Testis (tissue), 3 donors: ENCODE measurements around the gene PMM1. TPM values are rescaled to one million over a fixed set of nuclear protein-coding genes. Genes with fewer than 3 reads are reported as not detected.
A peak's percentile ranks its signal among the peaks of the same experiment; 100 is the strongest.

Source experiments
- DNase-seq: peaks from one replicate; pipeline ENCODE4 v3.0.0-alpha.2; 2019
- H3K27ac ChIP-seq, 2 donors: fragments of 200-600 bp; sonication (generic); one replicate each; pipeline ENCODE4 v1.5.1; 2019
- H3K27me3 ChIP-seq: fragments of 200-600 bp; sonication (generic); one replicate; pipeline ENCODE4 v1.5.1; 2019
- H3K36me3 ChIP-seq: fragments of 200-600 bp; sonication (generic); one replicate; pipeline ENCODE4 v1.5.1; 2017; ENCODE audit warnings: low read depth; ENCODE audit errors: missing control alignments
- H3K4me1 ChIP-seq: fragments of 200-600 bp; sonication (generic); one replicate; pipeline ENCODE4 v1.5.1; 2019
- H3K4me3 ChIP-seq, 2 donors: fragments of 200-600 bp; sonication (generic); one replicate each; pipeline ENCODE4 v1.5.1; 2017 to 2019
- H3K9me3 ChIP-seq: fragments of 200-600 bp; sonication (generic); one replicate; pipeline ENCODE4 v1.5.1; 2017
- POLR2A ChIP-seq: fragments of 450-650 bp; IDR thresholded peaks from one replicate; pipeline ENCODE4 v1.6.1; 2017; ENCODE audit warnings: antibody characterized with exemption, mild to moderate bottlenecking, moderate library complexity
- WGBS, 2 donors: methylation state at CpG; one replicate each; pipeline ENCODE4 v1.1.5; 2018; 5-methylcytosine and 5-hydroxymethylcytosine counted together
- intact Hi-C: fragments of 100-400 bp; cut with DNase I; formaldehyde crosslinking; loops from one replicate; pipeline ENCODE4 v1.15.1; 2023; ENCODE audit warnings: low total_unique reads
- polyA plus RNA-seq: library from polyadenylated mRNA; stranded (reverse); fragments of 350-450 nt; fragmentation: Illumina TruSeq; extraction: RNeasy Lipid Tissue Mini Kit (QIAGEN cat#74804); gene quantifications from one replicate; pipeline ENCODE4 v1.2.3, GENCODE V29; 2014; ENCODE audit warnings: low read depth, low replicate concordance; ENCODE audit not compliant: insufficient read depth
- total RNA-seq, 2 donors: library from RNA; depleted of rRNA; stranded (reverse); fragments of >200 nt; gene quantifications; one replicate each; pipeline ENCODE4 v1.2.3, GENCODE V29; 2016
- TF ChIP-seq, protein P1 (sequence below), 3 experiments: fragments of 450-650 bp in 2 of 3; fragments of 200-600 bp in 1 of 3; sonication (generic) in 1 of 3; IDR thresholded peaks; one replicate each; pipeline ENCODE4 v1.5.1; 2016 to 2019; ENCODE audit warnings: antibody characterized with exemption in 3 of 3, mild to moderate bottlenecking in 2 of 3, moderate library complexity in 1 of 3

PMM1 gene
- total and polyA plus RNA-seq, 3 donors from 2014 or later, result 44.4 to 82.2 (median 45.7) TPM

DNA sequence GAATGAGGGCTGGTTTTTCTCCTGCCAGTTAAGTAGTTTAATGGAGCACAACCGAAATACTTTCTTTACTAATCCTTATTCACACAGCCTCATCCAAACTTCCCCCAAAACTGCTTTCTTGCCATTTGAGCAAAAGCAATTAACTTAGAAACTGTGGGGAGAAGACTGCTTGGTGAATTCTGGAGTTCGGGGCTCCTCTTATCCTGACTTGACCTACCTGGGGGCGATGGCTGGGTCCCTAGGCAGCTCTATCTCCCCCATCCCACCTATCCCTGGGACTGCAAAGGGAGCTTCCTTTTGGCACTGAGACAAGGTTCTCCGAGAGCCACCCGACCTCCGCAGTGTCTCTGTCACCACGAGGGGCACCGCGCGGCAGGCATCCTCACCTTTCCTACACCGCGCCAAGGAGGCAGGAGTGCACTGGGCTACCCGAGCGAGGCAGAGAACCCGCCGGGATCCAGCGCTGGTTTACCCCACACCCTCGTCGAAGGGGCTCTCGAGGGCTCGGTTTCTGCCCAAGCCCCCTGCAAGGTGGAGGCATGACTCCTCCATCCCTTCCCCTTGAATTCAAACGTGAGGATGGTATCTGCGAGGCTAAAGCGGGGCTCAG, 30.4 kb upstream of the PMM1 start:
- Histone ChIP-seq H3K27ac (peak overlapping the region; percentile 92 to 97), H3K36me3 (no peaks in the 10 kb centered on the region), H3K9me3 (no peaks in the 10 kb centered on the region), H3K27me3 (no peaks in the 10 kb centered on the region), H3K4me3 (peak overlapping the region; percentile 87 to 93), H3K4me1 (peaks cover 19% of the 10 kb centered on the region)
- intact Hi-C loops, result no loop called here
- peak; percentile 48 for DNase-seq
- TF ChIP-seq, protein P1, sequence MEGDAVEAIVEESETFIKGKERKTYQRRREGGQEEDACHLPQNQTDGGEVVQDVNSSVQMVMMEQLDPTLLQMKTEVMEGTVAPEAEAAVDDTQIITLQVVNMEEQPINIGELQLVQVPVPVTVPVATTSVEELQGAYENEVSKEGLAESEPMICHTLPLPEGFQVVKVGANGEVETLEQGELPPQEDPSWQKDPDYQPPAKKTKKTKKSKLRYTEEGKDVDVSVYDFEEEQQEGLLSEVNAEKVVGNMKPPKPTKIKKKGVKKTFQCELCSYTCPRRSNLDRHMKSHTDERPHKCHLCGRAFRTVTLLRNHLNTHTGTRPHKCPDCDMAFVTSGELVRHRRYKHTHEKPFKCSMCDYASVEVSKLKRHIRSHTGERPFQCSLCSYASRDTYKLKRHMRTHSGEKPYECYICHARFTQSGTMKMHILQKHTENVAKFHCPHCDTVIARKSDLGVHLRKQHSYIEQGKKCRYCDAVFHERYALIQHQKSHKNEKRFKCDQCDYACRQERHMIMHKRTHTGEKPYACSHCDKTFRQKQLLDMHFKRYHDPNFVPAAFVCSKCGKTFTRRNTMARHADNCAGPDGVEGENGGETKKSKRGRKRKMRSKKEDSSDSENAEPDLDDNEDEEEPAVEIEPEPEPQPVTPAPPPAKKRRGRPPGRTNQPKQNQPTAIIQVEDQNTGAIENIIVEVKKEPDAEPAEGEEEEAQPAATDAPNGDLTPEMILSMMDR (IDR thresholded peaks at IDR 0.05), result no peak
- TF ChIP-seq POLR2A, result no peak
- 2 to 10% methylated on average over 4 to 21 of the region's 24 CpGs for WGBS, 2 donors

- 91 to 95% methylated on average over 2 of the region's 2 CpGs for WGBS, 2 donors
- Histone ChIP-seq H3K27ac (no peak overlapping the region), H3K9me3 (no peaks in the 10 kb centered on the region), H3K27me3 (no peaks in the 10 kb centered on the region), H3K4me1 (no peaks in the 10 kb centered on the region), H3K4me3 (no peak overlapping the region), H3K36me3 (no peaks in the 10 kb centered on the region)
- no peak for DNase-seq
- intact Hi-C loops, result no loop called here
- TF ChIP-seq, protein P1 (IDR thresholded peaks at IDR 0.05), result no peak
- no peak for TF ChIP-seq POLR2A
Measured at GRCh38 chr22:41613456-41613855, 23.8 kb upstream of the PMM1 start.

DNA sequence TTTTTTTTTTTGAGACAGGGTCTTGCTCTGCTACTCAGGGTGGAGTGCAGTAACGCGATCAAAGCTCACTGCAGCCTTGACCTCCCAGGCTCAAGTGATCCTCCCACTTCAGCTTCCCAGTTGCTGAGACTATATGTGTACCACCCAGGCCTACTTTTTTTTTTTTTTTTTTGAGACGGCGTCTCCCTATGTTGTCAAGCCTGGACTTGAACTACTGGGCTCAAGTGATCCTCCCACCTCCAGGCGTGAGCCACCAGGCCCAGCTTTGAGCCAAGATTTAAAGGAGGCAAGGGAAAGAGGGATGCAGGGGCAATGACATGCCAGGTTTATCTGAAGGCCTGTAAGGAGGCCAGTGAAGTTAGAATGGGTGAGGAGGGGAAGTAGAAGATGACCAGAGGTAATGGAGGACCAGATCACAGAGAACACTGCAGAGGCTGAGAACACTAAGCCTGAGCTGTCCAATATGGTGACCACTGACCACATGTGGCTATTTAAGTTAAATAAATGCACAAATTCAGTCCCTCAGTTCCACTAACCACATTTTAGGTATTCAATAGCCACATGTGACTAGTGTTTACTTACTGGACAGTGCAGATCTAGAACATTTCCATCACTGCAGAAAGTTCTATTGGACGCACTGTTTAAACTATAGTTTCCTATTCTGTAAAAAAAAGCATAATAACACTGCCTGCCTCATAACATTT, 23.1 kb upstream of the PMM1 start:
- TF ChIP-seq, protein P1 (IDR thresholded peaks at IDR 0.05), result no peak
- TF ChIP-seq POLR2A, result no peak
- Histone ChIP-seq H3K27ac (no peak overlapping the region), H3K36me3 (no peaks in the 10 kb centered on the region), H3K4me3 (no peak overlapping the region), H3K4me1 (no peaks in the 10 kb centered on the region), H3K27me3 (no peaks in the 10 kb centered on the region), H3K9me3 (no peaks in the 10 kb centered on the region)
- 61 to 73% methylated on average over 6 of the region's 6 CpGs for WGBS, 2 donors
- no peak for DNase-seq
- intact Hi-C loops, result no loop called here

DNA sequence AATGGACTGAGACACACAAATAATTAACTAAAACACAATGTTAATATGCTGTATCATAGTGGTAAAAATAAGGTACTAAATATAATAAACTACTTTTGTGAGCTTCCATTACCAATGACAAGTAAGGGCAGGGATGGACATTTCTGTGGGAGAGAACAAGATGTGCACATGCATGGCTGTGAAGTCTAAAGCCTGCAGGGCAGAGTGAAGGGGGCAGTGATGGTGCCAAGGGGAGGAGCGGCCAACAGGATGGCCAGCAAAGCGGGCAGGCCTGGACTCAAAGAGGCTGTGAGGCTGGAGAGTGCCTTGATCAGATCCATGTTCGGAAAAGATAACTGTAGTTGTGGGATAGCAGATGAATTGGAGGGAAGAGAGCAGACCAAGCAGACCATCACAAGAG, 18.7 kb upstream of the PMM1 start:
- Histone ChIP-seq H3K9me3 (no peaks in the 10 kb centered on the region), H3K27me3 (no peaks in the 10 kb centered on the region), H3K36me3 (no peaks in the 10 kb centered on the region), H3K4me3 (no peak overlapping the region), H3K4me1 (no peaks in the 10 kb centered on the region), H3K27ac (no peak overlapping the region)
- WGBS, 2 donors, result 93 to 94% methylated on average over 3 of the region's 3 CpGs
- TF ChIP-seq, protein P1 (IDR thresholded peaks at IDR 0.05), result no peak
- TF ChIP-seq POLR2A, result no peak
- intact Hi-C loops, result no loop called here
- DNase-seq, result no peak
